ENCODE results near the gene SLC29A1. TPM values are rescaled to one million over a fixed set of nuclear protein-coding genes. Genes with fewer than 3 reads are reported as not detected.

Gene SLC29A1
- polyA plus RNA-seq, 6 donors from 2014 or later, result 0.15 to 3.1 (median 0.99) TPM

DNA sequence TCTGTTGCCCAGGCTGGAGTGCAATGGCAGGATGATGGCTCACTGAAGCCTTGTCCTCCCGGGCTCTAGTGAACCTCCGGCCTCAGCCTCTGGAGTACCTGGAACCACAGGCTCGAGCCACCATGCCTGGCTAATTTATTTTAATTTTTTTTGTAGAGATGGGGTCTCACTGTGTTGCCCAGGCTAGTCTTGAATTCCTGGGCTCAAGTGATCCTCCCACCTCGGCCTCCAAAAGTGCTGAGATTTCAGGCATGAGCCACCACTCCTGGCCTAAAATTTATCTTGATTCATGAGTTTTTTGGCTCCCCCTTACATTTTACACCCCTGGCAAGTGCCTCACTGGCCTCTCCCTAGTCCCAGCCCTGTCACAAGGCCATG is 2.5 kb upstream of the SLC29A1 start:
- ATAC-seq (ENCODE audit: low read depth in 2 of 2) (no peak), DNase-seq (no peak)
- H3K27me3 Mint-ChIP-seq, result peaks cover 0 to 13% (median 0%) of the 10 kb centered on the region in 3 donors
- H3K4me1 Mint-ChIP-seq, result peaks cover 34 to 44% (median 38%) of the 10 kb centered on the region in 3 donors
- no peaks in the 10 kb centered on the region for H3K36me3 Mint-ChIP-seq
- no peaks in the 10 kb centered on the region for H3K9me3 Mint-ChIP-seq
- peak overlapping the region in 4 of 6 donors; percentile 60 to 88 (median 87) for H3K27ac Mint-ChIP-seq
- H3K4me3 Mint-ChIP-seq, result peak overlapping the region in 5 of 8 donors; percentile 37 to 91 (median 69)

DNA sequence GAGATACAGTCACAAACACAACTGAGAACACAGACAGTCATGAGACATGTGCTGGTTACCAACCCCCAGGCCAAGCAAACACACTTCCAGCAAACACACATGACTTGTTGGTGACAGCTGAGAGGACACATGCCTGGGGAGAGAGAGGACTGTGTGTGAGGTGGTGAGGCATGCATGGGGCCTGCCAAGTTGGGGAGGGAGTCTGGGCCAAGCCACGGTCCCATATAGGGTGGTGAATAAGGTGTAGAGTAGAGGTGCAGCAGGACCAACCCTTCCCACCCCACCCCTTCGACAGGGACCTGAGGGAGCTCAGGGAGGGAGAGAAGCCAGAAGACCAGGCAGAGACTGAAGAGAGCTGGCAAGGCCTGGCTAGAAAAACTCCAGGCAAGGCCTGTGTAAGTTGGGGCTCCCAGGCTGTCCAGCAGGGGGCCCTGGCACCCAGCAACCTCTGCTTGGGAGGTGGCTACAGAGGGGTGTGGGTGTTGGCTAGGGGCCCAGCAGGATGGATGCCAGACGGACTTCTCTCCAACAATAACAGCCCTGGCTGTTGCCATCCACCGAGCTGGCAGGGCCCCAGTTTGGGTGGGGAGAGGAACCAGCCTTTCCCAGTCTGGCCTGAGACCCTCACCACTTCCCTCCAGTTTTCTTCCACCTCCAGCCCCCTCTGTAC is 2.0 kb upstream of the SLC29A1 start:
- peaks cover 0 to 13% (median 0%) of the 10 kb centered on the region in 3 donors for H3K27me3 Mint-ChIP-seq
- DNase-seq, result peak; percentile 69
- peak overlapping the region in 7 of 8 donors; percentile 37 to 91 (median 63) for H3K4me3 Mint-ChIP-seq
- peak overlapping the region in 4 of 6 donors; percentile 60 to 88 (median 87) for H3K27ac Mint-ChIP-seq
- peak; percentile 60 to 62 for ATAC-seq (ENCODE audit: low read depth in 2 of 2)
- H3K9me3 Mint-ChIP-seq, result no peaks in the 10 kb centered on the region
- H3K36me3 Mint-ChIP-seq, result no peaks in the 10 kb centered on the region
- peaks cover 34 to 43% (median 38%) of the 10 kb centered on the region in 3 donors for H3K4me1 Mint-ChIP-seq

DNA sequence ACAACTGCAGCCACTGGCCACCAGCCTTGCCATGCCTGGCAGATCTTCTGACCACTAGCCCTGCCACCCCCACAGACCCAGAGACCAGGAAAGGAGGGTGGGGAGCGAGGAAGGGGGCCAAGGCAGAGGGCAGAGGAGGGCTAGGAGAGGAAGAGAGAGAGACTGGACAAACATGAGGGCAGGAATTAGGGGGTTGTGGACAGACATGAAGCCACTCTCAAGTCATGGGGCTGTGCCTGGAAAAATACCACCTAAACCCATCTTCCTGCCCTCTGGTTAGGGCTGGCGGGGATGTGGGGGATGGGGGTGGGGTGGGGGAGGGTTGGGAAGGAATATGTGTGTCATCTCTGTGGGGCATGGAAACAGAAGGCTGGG is 1.4 kb upstream of the SLC29A1 start:
- peaks cover 0 to 13% (median 0%) of the 10 kb centered on the region in 3 donors for H3K27me3 Mint-ChIP-seq
- H3K36me3 Mint-ChIP-seq, result no peaks in the 10 kb centered on the region
- DNase-seq (no peak), ATAC-seq (ENCODE audit: low read depth in 2 of 2) (no peak)
- no peaks in the 10 kb centered on the region for H3K9me3 Mint-ChIP-seq
- H3K27ac Mint-ChIP-seq, result peak overlapping the region in 2 of 6 donors; percentile 60 to 77
- H3K4me3 Mint-ChIP-seq, result peak overlapping the region in 4 of 8 donors; percentile 48 to 91 (median 83)
- H3K4me1 Mint-ChIP-seq, result peaks cover 34 to 42% (median 38%) of the 10 kb centered on the region in 3 donors

DNA sequence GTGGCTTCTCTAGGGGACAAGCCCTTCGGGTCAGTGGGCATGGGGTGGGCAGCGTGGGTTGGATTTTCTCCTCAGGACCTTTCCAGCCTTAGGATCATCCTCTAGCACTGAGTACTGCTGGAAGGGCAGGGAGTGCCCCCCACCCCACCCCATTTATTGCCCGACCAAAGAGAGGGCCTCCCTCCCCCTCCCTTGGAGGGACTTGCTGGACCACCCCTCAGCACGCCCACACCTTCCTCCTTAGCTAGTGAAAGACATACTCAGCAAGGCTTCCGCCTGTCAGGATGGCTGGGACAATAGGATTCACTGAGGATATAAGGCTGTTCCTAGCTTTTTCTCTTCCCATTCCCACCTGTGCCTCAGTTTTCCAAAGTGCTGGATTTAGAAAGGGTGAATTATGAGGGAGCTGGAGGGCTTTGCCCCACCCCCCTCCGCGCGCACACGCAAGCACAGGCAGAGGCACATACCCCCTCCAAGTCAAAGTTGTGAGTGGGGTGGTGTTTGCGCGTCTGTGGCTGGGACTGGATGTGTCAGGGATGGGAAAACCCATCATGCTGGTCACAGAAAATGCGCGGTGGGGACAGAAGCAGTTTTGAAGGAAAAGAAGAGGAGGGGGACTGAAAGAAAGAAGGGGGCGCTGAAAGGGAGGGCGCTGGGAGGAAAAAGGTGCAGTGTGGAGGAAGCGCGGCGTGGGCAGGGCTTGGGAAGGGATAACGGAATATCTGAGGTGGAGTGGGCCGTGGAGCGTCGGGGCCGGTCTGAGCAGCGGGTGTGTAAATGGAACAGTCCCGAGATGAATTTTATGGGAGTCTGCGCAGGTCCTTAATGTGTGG is 693 bp upstream of the SLC29A1 start:
- no peak for ATAC-seq (ENCODE audit: low read depth in 2 of 2)

DNA sequence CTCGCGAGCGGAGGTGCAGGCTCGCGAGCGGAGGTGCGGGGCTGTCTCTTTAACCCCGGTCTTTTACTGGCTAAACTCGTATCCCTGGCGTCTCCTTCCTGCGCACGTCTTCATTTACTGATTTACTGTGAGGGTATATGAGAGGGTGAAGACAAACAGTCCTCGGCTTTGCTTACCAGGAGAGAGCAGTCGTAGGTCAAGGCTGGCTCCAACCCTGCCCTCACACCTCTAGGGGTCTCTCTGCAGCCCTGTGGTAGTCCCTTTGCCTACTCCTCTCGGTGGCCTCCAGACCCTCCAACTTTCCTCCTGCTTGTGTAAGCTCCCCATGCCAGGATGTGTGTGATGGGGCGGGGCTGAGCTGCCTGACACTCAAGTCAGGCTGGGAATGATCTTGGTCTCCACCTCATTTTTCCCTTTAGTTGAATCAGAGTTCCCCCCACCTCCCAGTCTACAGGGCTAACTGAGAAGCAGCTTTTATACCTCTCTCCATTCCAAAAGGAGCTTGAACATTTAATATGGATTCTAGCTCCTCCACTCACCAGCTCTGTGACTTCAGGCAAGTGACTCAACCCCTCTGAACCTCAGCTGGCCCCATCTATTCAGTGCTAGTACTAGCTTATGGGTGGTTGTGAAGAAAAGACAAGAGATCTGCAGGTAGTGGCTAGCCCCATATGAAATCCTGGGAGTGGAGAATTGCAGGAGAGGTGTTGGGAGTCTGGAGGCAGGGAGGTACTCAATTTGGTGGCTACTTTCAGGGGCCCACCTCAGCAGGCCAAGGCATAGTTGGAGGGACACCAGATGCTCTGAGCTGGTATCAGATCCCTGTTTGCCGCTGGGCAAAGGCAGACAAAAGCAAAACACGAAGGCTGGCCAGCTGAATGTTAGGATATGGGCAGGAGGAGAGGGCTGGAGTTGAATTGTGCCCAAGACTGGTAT is 902 bp downstream of the SLC29A1 start:
- no peak for DNase-seq
- Mint-ChIP-seq H3K27me3 (peaks cover 0 to 13% (median 0%) of the 10 kb centered on the region in 3 donors), H3K27ac (peak overlapping the region in 1 of 6 donors; percentile 61), H3K4me1 (peaks cover 29 to 34% (median 33%) of the 10 kb centered on the region in 3 donors), H3K4me3 (peak overlapping the region; percentile 80 to 92 (median 86)), H3K9me3 (no peaks in the 10 kb centered on the region), H3K36me3 (no peaks in the 10 kb centered on the region)
- peak; percentile 1 to 6 for ATAC-seq (ENCODE audit: low read depth in 2 of 2)

More for the DNA sequence above, 693 bp upstream of the SLC29A1 start:
- Mint-ChIP-seq H3K27ac (peak overlapping the region in 3 of 6 donors; percentile 70 to 87 (median 72)), H3K4me3 (peak overlapping the region; percentile 77 to 92 (median 89)), H3K4me1 (peaks cover 34 to 42% (median 38%) of the 10 kb centered on the region in 3 donors), H3K9me3 (no peaks in the 10 kb centered on the region), H3K27me3 (peaks cover 0 to 13% (median 0%) of the 10 kb centered on the region in 3 donors), H3K36me3 (no peaks in the 10 kb centered on the region)
- no peak for DNase-seq

DNA sequence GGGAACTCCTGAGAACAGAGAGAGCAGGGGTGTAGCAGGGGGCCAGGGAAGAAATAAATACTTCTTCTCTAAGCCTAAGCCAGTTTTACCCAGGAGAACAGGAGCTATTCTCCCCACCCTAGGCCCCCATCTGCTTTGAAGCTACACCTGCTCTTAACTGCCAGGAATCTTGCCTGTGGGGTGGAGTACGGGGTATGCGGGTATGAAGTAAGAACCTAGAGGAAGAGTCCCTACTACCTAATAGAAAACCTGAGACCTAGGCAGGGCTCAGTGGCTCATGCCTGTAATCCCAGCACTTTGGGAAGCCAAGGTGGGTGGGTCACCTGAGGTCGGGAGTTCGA is 1.5 kb downstream of the SLC29A1 start:
- DNase-seq (no peak), ATAC-seq (ENCODE audit: low read depth in 2 of 2) (no peak)
- H3K4me1 Mint-ChIP-seq, result peaks cover 25 to 31% (median 28%) of the 10 kb centered on the region in 3 donors
- H3K27me3 Mint-ChIP-seq, result peaks cover 0 to 13% (median 0%) of the 10 kb centered on the region in 3 donors
- no peak overlapping the region for H3K27ac Mint-ChIP-seq
- no peaks in the 10 kb centered on the region for H3K36me3 Mint-ChIP-seq
- peak overlapping the region in 7 of 8 donors; percentile 35 to 92 (median 84) for H3K4me3 Mint-ChIP-seq
- H3K9me3 Mint-ChIP-seq, result no peaks in the 10 kb centered on the region

DNA sequence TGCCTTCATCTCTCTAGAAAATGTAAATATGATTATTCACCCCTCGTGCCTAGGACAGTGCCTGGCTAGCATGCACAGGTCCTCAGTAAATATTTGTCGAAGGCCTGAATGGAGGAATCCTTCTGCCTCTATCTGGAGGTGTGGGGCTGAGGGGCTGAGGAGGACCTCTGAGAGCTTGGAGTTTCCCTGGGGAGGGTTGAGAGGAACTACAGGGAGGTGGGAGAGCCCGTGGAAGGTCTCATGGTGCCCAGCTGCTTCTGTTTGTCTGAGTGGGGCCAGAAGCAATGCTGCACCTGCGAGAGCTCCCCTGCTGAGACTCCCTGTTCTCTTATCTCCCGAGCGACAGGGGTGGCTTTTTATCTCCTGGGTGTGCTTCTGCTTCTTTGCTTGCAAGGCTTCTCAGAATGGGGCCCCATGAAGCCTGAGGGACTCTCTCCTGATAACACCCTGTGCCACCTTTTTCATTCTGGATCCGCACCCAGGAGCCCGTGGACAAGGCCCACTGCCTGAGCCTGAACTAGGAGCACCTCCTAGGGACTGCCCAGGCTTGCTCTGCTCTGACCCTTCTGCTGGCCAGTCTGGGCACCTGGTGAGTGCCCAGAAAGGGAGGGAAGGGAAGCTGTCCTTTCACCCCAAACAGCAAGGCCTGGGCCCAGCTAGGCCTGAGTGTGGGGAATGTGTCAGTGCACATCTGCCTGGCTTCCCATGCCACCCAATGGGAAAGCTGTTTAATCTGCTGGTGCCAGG is 2.4 kb downstream of the SLC29A1 start:
- no peak for ATAC-seq (ENCODE audit: low read depth in 2 of 2)
- Mint-ChIP-seq H3K27ac (peak overlapping the region in 1 of 6 donors; percentile 56), H3K27me3 (peaks cover 0 to 13% (median 0%) of the 10 kb centered on the region in 3 donors), H3K4me1 (peaks cover 25 to 29% (median 28%) of the 10 kb centered on the region in 3 donors), H3K36me3 (no peaks in the 10 kb centered on the region), H3K9me3 (no peaks in the 10 kb centered on the region), H3K4me3 (peak overlapping the region in 2 of 8 donors; percentile 9 to 87)
- no peak for DNase-seq

DNA sequence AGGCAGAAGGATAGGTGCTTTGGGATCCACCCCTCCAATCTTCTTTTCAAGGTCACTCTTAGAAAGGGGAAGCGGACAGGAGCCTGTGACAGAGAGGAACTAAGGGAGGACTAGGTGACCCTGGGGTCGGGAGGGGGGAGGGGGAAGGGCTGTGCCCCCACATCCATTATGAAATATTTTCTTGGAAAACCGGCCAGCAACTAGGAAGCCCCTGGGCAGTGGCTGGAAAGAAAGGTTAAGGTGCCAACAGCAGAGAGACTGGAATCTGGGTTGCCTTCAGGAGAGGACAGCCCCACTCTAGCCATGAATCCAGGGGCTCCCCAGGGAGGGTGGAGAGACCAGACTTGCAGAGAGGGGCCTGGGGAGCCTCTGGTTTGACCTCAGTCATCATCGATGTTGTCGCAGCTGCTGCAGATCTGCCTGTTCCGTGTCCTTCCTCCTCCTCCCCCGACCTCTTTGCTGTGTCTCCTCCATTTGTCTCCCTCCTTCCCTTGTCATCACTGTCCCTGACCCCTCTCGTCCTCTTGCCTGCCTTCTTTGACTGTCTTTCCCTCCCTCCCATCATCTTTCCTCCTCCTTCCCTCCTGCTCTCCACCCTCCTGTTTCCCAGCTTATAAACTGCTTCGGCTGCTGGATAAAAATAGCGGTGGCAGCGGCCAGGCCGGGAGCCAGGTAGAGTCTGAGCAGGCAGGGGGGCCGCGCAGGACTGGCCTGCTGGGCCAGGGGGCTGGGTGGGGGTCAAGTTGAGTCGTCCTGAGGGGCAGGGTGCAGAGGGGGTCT is 3.2 kb downstream of the SLC29A1 start:
- H3K4me3 Mint-ChIP-seq, result no peak overlapping the region
- ATAC-seq (ENCODE audit: low read depth in 2 of 2) (no peak), DNase-seq (no peak)
- H3K36me3 Mint-ChIP-seq, result no peaks in the 10 kb centered on the region
- peaks cover 19 to 23% (median 22%) of the 10 kb centered on the region in 3 donors for H3K4me1 Mint-ChIP-seq
- no peaks in the 10 kb centered on the region for H3K9me3 Mint-ChIP-seq
- no peak overlapping the region for H3K27ac Mint-ChIP-seq
- H3K27me3 Mint-ChIP-seq, result peaks cover 0 to 13% (median 0%) of the 10 kb centered on the region in 3 donors

DNA sequence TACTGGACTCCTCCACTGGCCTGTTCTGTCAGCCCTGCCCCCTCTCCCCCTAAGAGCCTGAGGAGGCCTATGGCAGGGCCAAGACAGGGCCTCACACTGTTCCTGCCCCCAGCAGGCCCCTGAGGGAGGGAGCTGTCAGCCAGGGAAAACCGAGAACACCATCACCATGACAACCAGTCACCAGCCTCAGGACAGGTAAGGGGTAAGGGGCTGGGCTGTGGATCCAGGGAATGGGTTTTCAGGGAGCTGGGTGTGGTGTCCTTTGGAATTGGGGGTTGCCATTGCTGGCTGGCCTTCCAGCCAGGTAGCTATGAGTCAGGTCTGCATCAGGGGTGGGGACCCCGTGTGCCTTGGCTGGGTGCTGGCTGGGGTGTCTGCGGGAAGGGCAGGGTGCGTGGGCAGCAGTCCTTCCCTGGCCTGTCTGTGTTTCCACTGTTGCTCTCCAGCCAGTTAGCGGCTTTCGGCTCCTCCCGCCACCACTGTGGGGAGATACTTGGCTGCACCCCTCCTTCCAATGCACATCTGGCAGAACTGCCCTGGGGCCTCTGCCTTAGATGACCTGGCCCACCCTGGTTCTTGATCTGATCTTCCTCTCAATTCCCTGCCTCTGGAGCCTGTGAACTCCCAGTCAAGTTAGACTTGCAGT is 3.9 kb downstream of the SLC29A1 start:
- Mint-ChIP-seq H3K4me1 (peaks cover 16 to 19% (median 18%) of the 10 kb centered on the region in 3 donors), H3K9me3 (no peaks in the 10 kb centered on the region), H3K27ac (no peak overlapping the region), H3K36me3 (no peaks in the 10 kb centered on the region), H3K4me3 (peak overlapping the region in 1 of 8 donors; percentile 45), H3K27me3 (peaks cover 0 to 13% (median 0%) of the 10 kb centered on the region in 3 donors)
- no peak for DNase-seq
- no peak for ATAC-seq (ENCODE audit: low read depth in 2 of 2)

DNA sequence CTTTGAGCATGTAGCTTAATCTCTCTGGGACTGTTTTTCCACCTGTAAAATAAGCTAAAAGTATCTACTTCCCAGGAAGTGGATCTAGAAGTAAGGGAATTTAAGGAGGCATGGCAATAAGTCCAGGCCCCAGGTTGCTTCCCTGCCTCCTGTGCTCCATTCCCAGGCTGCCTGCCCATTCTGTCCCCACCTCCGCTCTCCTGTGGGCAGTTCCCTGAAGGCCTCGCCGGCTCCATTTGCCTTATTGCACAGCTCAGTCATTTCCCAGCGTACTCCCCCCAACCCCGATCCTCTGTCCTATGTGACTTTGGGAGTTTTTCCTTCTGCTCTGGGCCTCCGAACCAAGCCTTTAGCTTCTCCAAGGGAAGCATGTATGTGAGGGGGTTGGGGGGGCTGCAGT is 4.6 kb downstream of the SLC29A1 start:
- H3K27ac Mint-ChIP-seq, result no peak overlapping the region
- ATAC-seq (ENCODE audit: low read depth in 2 of 2), result no peak

DNA sequence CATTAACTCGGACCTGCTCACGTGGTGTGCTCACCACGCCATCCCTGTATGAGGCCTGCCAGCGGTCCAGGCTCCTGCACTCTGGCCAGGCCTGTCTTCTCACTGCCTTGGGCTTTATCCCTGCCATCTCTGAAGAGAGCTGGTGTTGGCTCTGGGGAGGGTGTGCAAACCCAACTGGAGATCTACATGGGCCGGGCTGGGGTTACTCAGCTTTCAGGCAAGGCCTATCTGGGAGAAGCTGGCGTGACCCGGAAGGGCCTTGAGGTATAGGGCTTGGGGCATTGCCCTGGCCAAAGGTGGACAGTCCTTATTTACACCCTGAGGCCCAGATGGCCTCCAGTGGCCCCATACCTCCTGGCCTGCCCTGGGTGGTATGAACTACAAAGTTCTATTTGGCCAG is 5.0 kb downstream of the SLC29A1 start:
- peaks cover 0 to 7% (median 0%) of the 10 kb centered on the region in 3 donors for H3K27me3 Mint-ChIP-seq
- no peak overlapping the region for H3K4me3 Mint-ChIP-seq
- H3K9me3 Mint-ChIP-seq, result no peaks in the 10 kb centered on the region
- ATAC-seq (ENCODE audit: low read depth in 2 of 2) (no peak), DNase-seq (no peak)
- peaks cover 9 to 12% (median 10%) of the 10 kb centered on the region in 3 donors for H3K4me1 Mint-ChIP-seq
- H3K27ac Mint-ChIP-seq, result no peak overlapping the region
- no peaks in the 10 kb centered on the region for H3K36me3 Mint-ChIP-seq

More for the DNA sequence above, 4.6 kb downstream of the SLC29A1 start:
- H3K27me3 Mint-ChIP-seq, result peaks cover 0 to 9% (median 0%) of the 10 kb centered on the region in 3 donors
- H3K9me3 Mint-ChIP-seq, result no peaks in the 10 kb centered on the region
- peaks cover 10 to 12% (median 12%) of the 10 kb centered on the region in 3 donors for H3K4me1 Mint-ChIP-seq
- DNase-seq, result no peak
- H3K36me3 Mint-ChIP-seq, result no peaks in the 10 kb centered on the region
- H3K4me3 Mint-ChIP-seq, result no peak overlapping the region

All from naive B cell (primary cell).